GM12892 (cell line): ENCODE measurements around the gene SUGCT.

Source experiments
- POLR2A ChIP-seq: IDR thresholded peaks from 2 replicates; pipeline ENCODE4 v1.6.1; 2011; ENCODE audit warnings: low read depth, low read length, control low read depth
- POLR2AphosphoS5 ChIP-seq: IDR thresholded peaks from 2 replicates; pipeline ENCODE4 v1.6.1; 2011; ENCODE audit warnings: low read depth, low read length, control low read depth
- TAF1 ChIP-seq: IDR thresholded peaks from 2 replicates; pipeline ENCODE4 v1.6.1; 2011; ENCODE audit warnings: low read depth, mild to moderate bottlenecking, control low read depth, low read length, borderline replicate concordance

GRCh38 chr7:40599836-40600235 lies 465.0 kb downstream of the SUGCT start:
- no peak for TF ChIP-seq TAF1
- no peak for TF ChIP-seq POLR2A
- no peak for TF ChIP-seq POLR2AphosphoS5
